H9 (cell line): ENCODE results near the gene CTU1. TPM values are rescaled to one million over a fixed set of nuclear protein-coding genes. Genes with fewer than 3 reads are reported as not detected.

Experiments used
- DNase-seq: peaks from one replicate; pipeline ENCODE4 v3.0.0-alpha.2; 2017
- H2AFZ ChIP-seq: one replicate; pipeline ENCODE4 v1.6.1; 2013; ENCODE audit warnings: mild to moderate bottlenecking, low read length, control low read depth, moderate library complexity
- H2AK5ac ChIP-seq: 2 replicates; pipeline ENCODE4 v1.6.1; 2013; ENCODE audit warnings: low read length, control low read depth, mixed read lengths; ENCODE audit not compliant: insufficient read length
- H2BK120ac ChIP-seq: one replicate; pipeline ENCODE4 v1.6.1; 2013; ENCODE audit warnings: low read depth, mild to moderate bottlenecking, low read length, control low read depth, inconsistent platforms; ENCODE audit not compliant: poor library complexity, severe bottlenecking
- H2BK12ac ChIP-seq: 2 replicates; pipeline ENCODE4 v1.6.1; 2013; ENCODE audit warnings: low read length, control low read depth, mixed read lengths, low read depth; ENCODE audit not compliant: insufficient read length
- H2BK15ac ChIP-seq: 2 replicates; pipeline ENCODE4 v1.6.1; 2013; ENCODE audit warnings: low read depth, low read length, control low read depth
- H2BK20ac ChIP-seq: one replicate; pipeline ENCODE4 v1.6.1; 2013; ENCODE audit warnings: low read depth, mild to moderate bottlenecking, low read length, control low read depth, inconsistent platforms; ENCODE audit not compliant: poor library complexity, severe bottlenecking
- H2BK5ac ChIP-seq: 2 replicates; pipeline ENCODE4 v1.6.1; 2013; ENCODE audit warnings: low read length, control low read depth, mixed read lengths; ENCODE audit not compliant: insufficient read length
- H3K14ac ChIP-seq: 2 replicates; pipeline ENCODE4 v1.6.1; 2013; ENCODE audit warnings: low read length, control low read depth; ENCODE audit not compliant: insufficient read depth
- H3K18ac ChIP-seq: 2 replicates; pipeline ENCODE4 v1.6.1; 2013; ENCODE audit warnings: low read depth, mild to moderate bottlenecking, mixed read lengths, low read length, control low read depth; ENCODE audit not compliant: insufficient read length
- H3K23ac ChIP-seq: 2 replicates; pipeline ENCODE4 v1.6.1; 2013; ENCODE audit warnings: low read length, control low read depth, mixed read lengths, low read depth; ENCODE audit not compliant: insufficient read length
- H3K23me2 ChIP-seq: 2 replicates; pipeline ENCODE4 v1.6.1; 2013; ENCODE audit warnings: low read depth, mild to moderate bottlenecking, mixed read lengths, low read length, control low read depth; ENCODE audit not compliant: insufficient read length, poor library complexity, severe bottlenecking
- H3K27ac ChIP-seq: 2 replicates; pipeline ENCODE4 v1.5.1; 2013; ENCODE audit warnings: low read length, control low read depth, mixed read lengths, low read depth; ENCODE audit not compliant: insufficient read length
- H3K27me3 ChIP-seq: 2 replicates; pipeline ENCODE4 v1.6.1; 2013; ENCODE audit warnings: low read length, control low read depth, inconsistent platforms; ENCODE audit not compliant: insufficient read depth
- H3K4ac ChIP-seq: 2 replicates; pipeline ENCODE4 v1.6.1; 2013; ENCODE audit warnings: low read depth, mild to moderate bottlenecking, control low read depth, inconsistent platforms, low read length, moderate library complexity
- H3K4me1 ChIP-seq: 2 replicates; pipeline ENCODE4 v1.6.1; 2013; ENCODE audit warnings: low read length, control low read depth, inconsistent platforms; ENCODE audit not compliant: insufficient read depth
- H3K4me2 ChIP-seq: 2 replicates; pipeline ENCODE4 v1.6.1; 2013; ENCODE audit warnings: low read length, control low read depth, mixed read lengths; ENCODE audit not compliant: insufficient read length, insufficient read depth
- H3K56ac ChIP-seq: 2 replicates; pipeline ENCODE4 v1.6.1; 2013; ENCODE audit warnings: low read depth, mild to moderate bottlenecking, mixed read lengths, low read length, control low read depth; ENCODE audit not compliant: insufficient read length
- H3K79me1 ChIP-seq: 2 replicates; pipeline ENCODE4 v1.6.1; 2013; ENCODE audit warnings: low read depth, mild to moderate bottlenecking, moderate library complexity, low read length, control low read depth, inconsistent platforms; ENCODE audit not compliant: insufficient read depth, poor library complexity, severe bottlenecking
- H3K79me2 ChIP-seq: 2 replicates; pipeline ENCODE4 v1.6.1; 2013; ENCODE audit warnings: low read length, control low read depth, inconsistent platforms; ENCODE audit not compliant: insufficient read depth
- H3K9ac ChIP-seq: 2 replicates; pipeline ENCODE4 v1.6.1; 2013; ENCODE audit warnings: low read length, control low read depth, mixed read lengths; ENCODE audit not compliant: insufficient read length; ENCODE audit errors: extremely low read depth
- H3K9me3 ChIP-seq: one replicate; pipeline ENCODE4 v1.6.1; 2013; ENCODE audit warnings: low read depth, low read length, inconsistent platforms; ENCODE audit not compliant: control insufficient read depth
- H3T11ph ChIP-seq: one replicate; pipeline ENCODE4 v1.6.1; 2013; ENCODE audit warnings: mild to moderate bottlenecking, low read length, control low read depth, inconsistent platforms
- H4K20me1 ChIP-seq: one replicate; pipeline ENCODE4 v1.6.1; 2013; ENCODE audit not compliant: control insufficient read depth, insufficient read length, insufficient read depth
- H4K5ac ChIP-seq: 2 replicates; pipeline ENCODE4 v1.6.1; 2013; ENCODE audit warnings: low read depth, mild to moderate bottlenecking, mixed read lengths, low read length, control low read depth; ENCODE audit not compliant: insufficient read length
- H4K8ac ChIP-seq: replicated peaks from 2 replicates; pipeline ENCODE4 v1.6.1; 2013; ENCODE audit warnings: low read length, control low read depth, mixed read lengths, low read depth; ENCODE audit not compliant: insufficient read length
- H4K91ac ChIP-seq: 2 replicates; pipeline ENCODE4 v1.6.1; 2013; ENCODE audit warnings: low read depth, mild to moderate bottlenecking, moderate library complexity, mixed read lengths, low read length, control low read depth; ENCODE audit not compliant: insufficient read length
- H3K27ac Mint-ChIP-seq, 3 experiments: 2 replicates in 2 of 3; 3 replicates in 1 of 3; pipeline ENCODE4 v1.8.0; 2020 to 2021; ENCODE audit warnings: mixed read lengths in 3 of 3, mild to moderate bottlenecking in 1 of 3, moderate library complexity in 1 of 3
- H3K27me3 Mint-ChIP-seq: 2 replicates; pipeline ENCODE4 v1.8.0; 2021; ENCODE audit warnings: low read depth, mild to moderate bottlenecking, moderate library complexity, mixed read lengths
- H3K36me3 Mint-ChIP-seq, 3 experiments: 2 replicates in 2 of 3; 3 replicates in 1 of 3; pipeline ENCODE4 v1.8.0; 2020 to 2021; ENCODE audit warnings: low read depth in 3 of 3, mixed read lengths in 3 of 3; ENCODE audit not compliant: insufficient read depth in 1 of 3
- H3K4me1 Mint-ChIP-seq, 2 experiments: 2 replicates each; pipeline ENCODE4 v1.8.0; 2020; ENCODE audit warnings: mixed read lengths in 2 of 2
- H3K4me3 Mint-ChIP-seq, 2 experiments: 2 replicates in 1 of 2; 3 replicates in 1 of 2; pipeline ENCODE4 v1.8.0; 2020 to 2021; ENCODE audit warnings: mild to moderate bottlenecking in 2 of 2, mixed read lengths in 2 of 2, moderate library complexity in 1 of 2
- H3K9me3 Mint-ChIP-seq, 2 experiments: 2 replicates in 1 of 2; 3 replicates in 1 of 2; pipeline ENCODE4 v1.8.0; 2020; ENCODE audit warnings: mild to moderate bottlenecking in 2 of 2, mixed read lengths in 2 of 2, moderate library complexity in 1 of 2
- WGBS: extraction: QIAGEN DNeasy Blood & Tissue Kit; methylation state at CpG from one replicate; pipeline ENCODE4 v1.1.7; 2013; ENCODE audit warnings: missing lambda C conversion rate, low lambda C conversion rate, mixed read lengths; ENCODE audit not compliant: insufficient read length; ENCODE audit errors: extremely low coverage; 5-methylcytosine and 5-hydroxymethylcytosine counted together
- total RNA-seq: library from RNA; stranded (reverse); gene quantifications from 2 replicates; pipeline ENCODE4 v1.2.1, GENCODE V29; 2021
- TF ChIP-seq, protein P1 (sequence below): fragments of 200-600 bp; sonication (generic); conservative IDR thresholded peaks from 3 replicates; pipeline ENCODE4 v1.8.0; 2021; ENCODE audit warnings: antibody characterized with exemption, mild to moderate bottlenecking

CTU1 gene
- total RNA-seq, 1 experiment from 2014 or later, result 8.8 TPM

DNA sequence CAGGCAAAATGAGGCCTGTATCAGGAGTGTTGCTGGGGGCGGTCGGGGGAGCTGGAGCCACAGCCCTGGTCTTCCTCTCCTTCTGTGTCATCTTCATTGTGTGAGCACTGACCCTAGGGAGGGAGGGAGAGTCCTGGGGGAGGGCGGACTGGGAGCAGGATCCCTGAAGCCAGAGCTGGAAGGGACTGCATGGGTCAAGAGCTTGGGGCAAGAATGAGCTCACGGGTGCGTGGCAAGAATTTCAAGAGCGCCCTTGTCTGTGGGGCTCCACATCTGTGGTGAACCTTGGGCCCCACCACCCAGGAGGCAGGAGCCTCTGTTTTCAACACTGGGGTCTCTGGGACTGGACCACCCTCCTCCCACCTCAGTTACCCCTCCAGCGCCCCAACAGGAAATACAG lies 38.5 kb upstream of the CTU1 start:
- no peak overlapping the region for H2BK12ac ChIP-seq
- Mint-ChIP-seq H3K4me3 (no peak overlapping the region), H3K36me3 (no peaks in the 10 kb centered on the region), H3K27ac (no peak overlapping the region), H3K9me3 (no peaks in the 10 kb centered on the region; a peak in 1 of 5 replicates), H3K4me1 (0 out of 4 replicates have a peak, but pooled peaks cover 0 to 3% of the 10 kb centered on the region in 2 experiments), H3K27me3 (peaks cover 21% of the 10 kb centered on the region)
- no peaks in the 10 kb centered on the region for H4K20me1 ChIP-seq
- no peak overlapping the region for H3K9ac ChIP-seq
- no peak overlapping the region for H3K27ac ChIP-seq
- H2AK5ac ChIP-seq, result no peak overlapping the region
- no peak overlapping the region for H4K8ac ChIP-seq
- no peak overlapping the region for H3T11ph ChIP-seq
- H3K4ac ChIP-seq, result no peak overlapping the region
- no peaks in the 10 kb centered on the region for H3K23me2 ChIP-seq
- TF ChIP-seq, protein P1, sequence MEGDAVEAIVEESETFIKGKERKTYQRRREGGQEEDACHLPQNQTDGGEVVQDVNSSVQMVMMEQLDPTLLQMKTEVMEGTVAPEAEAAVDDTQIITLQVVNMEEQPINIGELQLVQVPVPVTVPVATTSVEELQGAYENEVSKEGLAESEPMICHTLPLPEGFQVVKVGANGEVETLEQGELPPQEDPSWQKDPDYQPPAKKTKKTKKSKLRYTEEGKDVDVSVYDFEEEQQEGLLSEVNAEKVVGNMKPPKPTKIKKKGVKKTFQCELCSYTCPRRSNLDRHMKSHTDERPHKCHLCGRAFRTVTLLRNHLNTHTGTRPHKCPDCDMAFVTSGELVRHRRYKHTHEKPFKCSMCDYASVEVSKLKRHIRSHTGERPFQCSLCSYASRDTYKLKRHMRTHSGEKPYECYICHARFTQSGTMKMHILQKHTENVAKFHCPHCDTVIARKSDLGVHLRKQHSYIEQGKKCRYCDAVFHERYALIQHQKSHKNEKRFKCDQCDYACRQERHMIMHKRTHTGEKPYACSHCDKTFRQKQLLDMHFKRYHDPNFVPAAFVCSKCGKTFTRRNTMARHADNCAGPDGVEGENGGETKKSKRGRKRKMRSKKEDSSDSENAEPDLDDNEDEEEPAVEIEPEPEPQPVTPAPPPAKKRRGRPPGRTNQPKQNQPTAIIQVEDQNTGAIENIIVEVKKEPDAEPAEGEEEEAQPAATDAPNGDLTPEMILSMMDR, result no peak
- no peak for DNase-seq
- no peak overlapping the region for H4K91ac ChIP-seq
- no peak overlapping the region for H2AFZ ChIP-seq
- H4K5ac ChIP-seq, result no peak overlapping the region
- H3K27me3 ChIP-seq, result no peaks in the 10 kb centered on the region
- H2BK15ac ChIP-seq, result no peak overlapping the region
- no peak overlapping the region for H2BK20ac ChIP-seq
- H3K79me1 ChIP-seq, result no peaks in the 10 kb centered on the region
- H3K79me2 ChIP-seq, result no peaks in the 10 kb centered on the region
- H3K4me1 ChIP-seq, result no peaks in the 10 kb centered on the region
- no peak overlapping the region for H2BK5ac ChIP-seq
- no peak overlapping the region for H3K14ac ChIP-seq
- H3K18ac ChIP-seq, result no peak overlapping the region
- no peak overlapping the region for H2BK120ac ChIP-seq
- H3K9me3 ChIP-seq, result no peaks in the 10 kb centered on the region
- no peak overlapping the region for H3K23ac ChIP-seq
- H3K4me2 ChIP-seq, result no peak overlapping the region
- WGBS, result no CpG with 5 or more reads among the region's 7 CpGs
- no peak overlapping the region for H3K56ac ChIP-seq
